Hepatocyte (in vitro differentiated cells): ENCODE data around the gene HM13. TPM values are rescaled to one million over a fixed set of nuclear protein-coding genes. Genes with fewer than 3 reads are reported as not detected.
A peak's percentile ranks its signal among the peaks of the same experiment; 100 is the strongest.

Source experiments
- DNase-seq: peaks from one replicate; pipeline ENCODE4 v3.0.0-alpha.2; 2016; ENCODE audit warnings: low spot score
- H2AFZ ChIP-seq: fragments of 200-600 bp; sonication (generic); 2 replicates; pipeline ENCODE4 v1.6.0; 2016; ENCODE audit warnings: antibody characterized with exemption, mild to moderate bottlenecking
- H3K27ac ChIP-seq: fragments of 200-600 bp; sonication (generic); 2 replicates; pipeline ENCODE4 v1.5.1; 2016; ENCODE audit warnings: mild to moderate bottlenecking
- H3K27me3 ChIP-seq: fragments of 200-600 bp; sonication (generic); 2 replicates; pipeline ENCODE4 v1.6.1; 2016
- H3K36me3 ChIP-seq: fragments of 200-600 bp; sonication (generic); replicated peaks from 2 replicates; pipeline ENCODE4 v1.5.1; 2016; ENCODE audit warnings: low read depth; ENCODE audit not compliant: insufficient read depth
- H3K4me1 ChIP-seq: fragments of 200-600 bp; sonication (generic); 2 replicates; pipeline ENCODE4 v1.5.1; 2016; ENCODE audit warnings: mild to moderate bottlenecking, moderate library complexity; ENCODE audit not compliant: insufficient read depth
- H3K4me2 ChIP-seq: fragments of 200-600 bp; sonication (generic); 2 replicates; pipeline ENCODE4 v1.6.0; 2016
- H3K4me3 ChIP-seq: fragments of 200-600 bp; sonication (generic); 2 replicates; pipeline ENCODE4 v1.5.1; 2016; ENCODE audit warnings: mild to moderate bottlenecking
- H3K79me2 ChIP-seq: fragments of 200-600 bp; sonication (generic); 2 replicates; pipeline ENCODE4 v1.6.0; 2017; ENCODE audit warnings: mild to moderate bottlenecking
- H3K9me2 ChIP-seq: fragments of 200-600 bp; sonication (generic); replicated peaks from 2 replicates; pipeline ENCODE4 v1.6.0; 2017; ENCODE audit warnings: mild to moderate bottlenecking; ENCODE audit not compliant: insufficient read depth
- H3K9me3 ChIP-seq: fragments of 200-600 bp; sonication (generic); 2 replicates; pipeline ENCODE4 v1.5.1; 2016; ENCODE audit warnings: low read depth, mild to moderate bottlenecking
- H4K20me1 ChIP-seq: fragments of 200-600 bp; sonication (generic); 2 replicates; pipeline ENCODE4 v1.6.0; 2016; ENCODE audit warnings: mild to moderate bottlenecking; ENCODE audit not compliant: insufficient read depth, poor library complexity, severe bottlenecking
- CTCF ChIP-seq: fragments of 200-600 bp; sonication (generic); IDR thresholded peaks from 2 replicates; pipeline ENCODE4 v1.5.1; 2016; ENCODE audit warnings: antibody characterized with exemption, mild to moderate bottlenecking; ENCODE audit not compliant: poor library complexity
- EZH2 ChIP-seq: fragments of 200-600 bp; sonication (generic); IDR thresholded peaks from 2 replicates; pipeline ENCODE4 v1.6.1; 2016; ENCODE audit warnings: antibody characterized with exemption, mild to moderate bottlenecking, borderline replicate concordance
- EZH2phosphoT487 ChIP-seq: fragments of 200-600 bp; sonication (generic); IDR thresholded peaks from one replicate; pipeline ENCODE4 v1.6.1; 2018; ENCODE audit warnings: antibody characterized with exemption, mild to moderate bottlenecking, low read depth, moderate library complexity; ENCODE audit not compliant: unreplicated experiment, severe bottlenecking
- WGBS: methylation state at CpG from one replicate; pipeline ENCODE4 v1.1.6; 2016; ENCODE audit warnings: low lambda C conversion rate; ENCODE audit errors: missing lambda C conversion rate; 5-methylcytosine and 5-hydroxymethylcytosine counted together
- polyA plus RNA-seq: library from polyadenylated mRNA; unstranded; fragments of >200 nt; fragmentation: Nextera tagmentation; extraction: Ambion mirVana; gene quantifications from 2 replicates; pipeline ENCODE4 v1.2.1, GENCODE V29; 2016
- total RNA-seq: library from RNA; depleted of rRNA; stranded (reverse); fragments of >200 nt; gene quantifications from 2 replicates; pipeline ENCODE4 v1.2.3, GENCODE V29; 2014

The HM13 gene
- total and polyA plus RNA-seq, 2 experiments from 2014 or later = 219 to 461 TPM

GRCh38 chr20:31485450-31486339 lies 28.5 kb upstream of the HM13 start:
- Histone ChIP-seq H3K9me2 (no peaks in the 10 kb centered on the region), H2AFZ (no peak overlapping the region), H3K4me2 (no peak overlapping the region), H3K4me3 (no peak overlapping the region), H3K36me3 (no peaks in the 10 kb centered on the region), H3K27me3 (no peaks in the 10 kb centered on the region), H3K27ac (peak overlapping the region; percentile 31), H3K79me2 (no peaks in the 10 kb centered on the region), H3K4me1 (no peaks in the 10 kb centered on the region), H3K9me3 (no peaks in the 10 kb centered on the region), H4K20me1 (no peaks in the 10 kb centered on the region)
- peak; percentile 49 for DNase-seq
- no peak for TF ChIP-seq EZH2phosphoT487
- TF ChIP-seq CTCF = no peak
- no peak for TF ChIP-seq EZH2
- WGBS = 61% methylated on average over 28 of the region's 31 CpGs

- no peaks in the 10 kb centered on the region for H4K20me1 ChIP-seq
- no peak overlapping the region for H3K27ac ChIP-seq
- H2AFZ ChIP-seq = no peak overlapping the region
- no peaks in the 10 kb centered on the region for H3K27me3 ChIP-seq
- no peaks in the 10 kb centered on the region for H3K9me3 ChIP-seq
- H3K4me2 ChIP-seq = no peak overlapping the region
- no peak for DNase-seq
- H3K36me3 ChIP-seq = no peaks in the 10 kb centered on the region
- no peak overlapping the region for H3K4me3 ChIP-seq
- no peaks in the 10 kb centered on the region for H3K4me1 ChIP-seq
- no peaks in the 10 kb centered on the region for H3K9me2 ChIP-seq
- TF ChIP-seq EZH2phosphoT487 (no peak), CTCF (no peak), EZH2 (no peak)
- H3K79me2 ChIP-seq = no peaks in the 10 kb centered on the region
- WGBS = 69% methylated on average over 2 of the region's 2 CpGs
These were observed 26.1 kb upstream of the HM13 start for GRCh38 chr20:31488115-31488514.

GRCh38 chr20:31489152-31489551 lies 25.1 kb upstream of the HM13 start:
- Histone ChIP-seq H3K9me3 (no peaks in the 10 kb centered on the region), H3K79me2 (no peaks in the 10 kb centered on the region), H3K36me3 (no peaks in the 10 kb centered on the region), H3K27me3 (no peaks in the 10 kb centered on the region), H4K20me1 (no peaks in the 10 kb centered on the region), H3K9me2 (no peaks in the 10 kb centered on the region), H3K4me2 (no peak overlapping the region), H3K4me1 (no peaks in the 10 kb centered on the region), H3K27ac (no peak overlapping the region), H2AFZ (no peak overlapping the region), H3K4me3 (no peak overlapping the region)
- no peak for DNase-seq
- TF ChIP-seq EZH2 (no peak), CTCF (no peak), EZH2phosphoT487 (no peak)
- WGBS = 52% methylated on average over 3 of the region's 3 CpGs
